KMS-11 (cell line): Measurements from ENCODE around the gene SLC37A1.

Source experiments
- H2AFZ ChIP-seq: fragments of 200-600 bp; sonication (generic); 2 replicates; pipeline ENCODE4 v1.6.1; 2016; ENCODE audit warnings: antibody characterized with exemption, mixed run types, low read depth
- H3K27ac ChIP-seq: fragments of 200-600 bp; sonication (generic); 2 replicates; pipeline ENCODE4 v1.6.1; 2016; ENCODE audit warnings: mild to moderate bottlenecking, mixed run types
- H3K27me3 ChIP-seq: fragments of 200-600 bp; sonication (generic); 2 replicates; pipeline ENCODE4 v1.6.1; 2017; ENCODE audit warnings: mild to moderate bottlenecking, low read depth, mixed run types, moderate library complexity; ENCODE audit not compliant: insufficient read depth
- H3K36me3 ChIP-seq: fragments of 200-600 bp; sonication (generic); 2 replicates; pipeline ENCODE4 v1.6.1; 2017; ENCODE audit warnings: mild to moderate bottlenecking, mixed run types; ENCODE audit not compliant: insufficient read depth
- H3K4me1 ChIP-seq: fragments of 200-600 bp; sonication (generic); 2 replicates; pipeline ENCODE4 v1.6.1; 2016; ENCODE audit warnings: mild to moderate bottlenecking, low read depth, mixed run types; ENCODE audit not compliant: poor library complexity, severe bottlenecking
- H3K4me2 ChIP-seq: fragments of 200-600 bp; sonication (generic); 2 replicates; pipeline ENCODE4 v1.7.0; 2016; ENCODE audit warnings: mild to moderate bottlenecking, mixed run types
- H3K4me3 ChIP-seq: fragments of 200-600 bp; sonication (generic); IDR thresholded peaks from 2 replicates; pipeline ENCODE4 v1.6.1; 2017; ENCODE audit warnings: low read depth, low read length, mixed read lengths; ENCODE audit not compliant: insufficient read depth
- H3K79me2 ChIP-seq: fragments of 200-600 bp; sonication (generic); 2 replicates; pipeline ENCODE4 v1.6.1; 2016; ENCODE audit warnings: low read depth, mixed run types; ENCODE audit not compliant: insufficient read depth
- H3K9ac ChIP-seq: fragments of 200-600 bp; sonication (generic); 2 replicates; pipeline ENCODE4 v1.6.1; 2016; ENCODE audit warnings: mild to moderate bottlenecking, mixed run types
- H4K20me1 ChIP-seq: fragments of 200-600 bp; sonication (generic); 2 replicates; pipeline ENCODE4 v1.6.1; 2016; ENCODE audit warnings: mild to moderate bottlenecking, mixed run types; ENCODE audit not compliant: insufficient read depth
- TF ChIP-seq, protein P1 (sequence below): fragments of 200-600 bp; sonication (generic); conservative IDR thresholded peaks from 2 replicates; pipeline ENCODE4 v1.6.1; 2017; ENCODE audit warnings: low read depth, mild to moderate bottlenecking, antibody characterized with exemption, low read length, moderate library complexity, mixed read lengths

Gene SLC37A1

DNA sequence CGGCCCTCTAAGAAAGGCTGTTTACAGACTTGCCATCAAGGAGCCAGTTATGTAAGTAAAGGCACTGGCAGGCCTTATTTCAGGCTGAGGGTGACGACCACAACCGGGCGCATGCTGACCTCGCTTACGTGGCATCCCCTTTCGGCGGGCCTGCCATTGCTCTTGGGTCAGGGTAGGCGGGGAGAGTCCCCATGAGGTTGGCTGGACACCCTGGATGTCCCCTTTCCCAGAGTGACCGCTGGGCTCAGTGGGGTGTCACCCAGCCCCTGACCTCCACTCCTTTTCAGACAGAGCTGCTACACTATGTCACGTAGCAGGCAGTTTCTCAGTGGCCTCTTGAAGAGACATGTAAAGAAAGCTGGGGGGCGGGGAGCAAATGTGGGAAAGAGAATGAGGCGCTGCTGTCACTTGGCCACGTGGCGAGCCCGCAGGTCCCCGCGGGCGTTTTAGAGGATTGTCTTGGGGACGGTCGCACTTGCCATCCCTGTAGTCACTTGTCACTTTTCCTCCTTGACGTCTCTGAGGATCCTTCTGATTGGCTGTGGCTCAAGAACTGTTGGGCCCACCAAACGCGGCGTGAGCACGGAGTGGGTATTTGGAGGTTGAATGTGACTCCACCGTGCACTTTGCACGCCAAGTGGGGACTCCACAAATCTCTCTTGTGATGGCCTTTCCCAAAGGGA lies 42.2 kb downstream of the SLC37A1 start:
- no peak overlapping the region for H3K4me2 ChIP-seq
- no peaks in the 10 kb centered on the region for H3K27me3 ChIP-seq
- no peaks in the 10 kb centered on the region for H4K20me1 ChIP-seq
- no peaks in the 10 kb centered on the region for H3K79me2 ChIP-seq
- no peaks in the 10 kb centered on the region for H3K36me3 ChIP-seq
- TF ChIP-seq, protein P1, sequence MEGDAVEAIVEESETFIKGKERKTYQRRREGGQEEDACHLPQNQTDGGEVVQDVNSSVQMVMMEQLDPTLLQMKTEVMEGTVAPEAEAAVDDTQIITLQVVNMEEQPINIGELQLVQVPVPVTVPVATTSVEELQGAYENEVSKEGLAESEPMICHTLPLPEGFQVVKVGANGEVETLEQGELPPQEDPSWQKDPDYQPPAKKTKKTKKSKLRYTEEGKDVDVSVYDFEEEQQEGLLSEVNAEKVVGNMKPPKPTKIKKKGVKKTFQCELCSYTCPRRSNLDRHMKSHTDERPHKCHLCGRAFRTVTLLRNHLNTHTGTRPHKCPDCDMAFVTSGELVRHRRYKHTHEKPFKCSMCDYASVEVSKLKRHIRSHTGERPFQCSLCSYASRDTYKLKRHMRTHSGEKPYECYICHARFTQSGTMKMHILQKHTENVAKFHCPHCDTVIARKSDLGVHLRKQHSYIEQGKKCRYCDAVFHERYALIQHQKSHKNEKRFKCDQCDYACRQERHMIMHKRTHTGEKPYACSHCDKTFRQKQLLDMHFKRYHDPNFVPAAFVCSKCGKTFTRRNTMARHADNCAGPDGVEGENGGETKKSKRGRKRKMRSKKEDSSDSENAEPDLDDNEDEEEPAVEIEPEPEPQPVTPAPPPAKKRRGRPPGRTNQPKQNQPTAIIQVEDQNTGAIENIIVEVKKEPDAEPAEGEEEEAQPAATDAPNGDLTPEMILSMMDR = no peak
- no peak overlapping the region for H3K9ac ChIP-seq
- no peak overlapping the region for H3K4me3 ChIP-seq
- no peaks in the 10 kb centered on the region for H3K4me1 ChIP-seq
- no peak overlapping the region for H3K27ac ChIP-seq
- no peak overlapping the region for H2AFZ ChIP-seq

DNA sequence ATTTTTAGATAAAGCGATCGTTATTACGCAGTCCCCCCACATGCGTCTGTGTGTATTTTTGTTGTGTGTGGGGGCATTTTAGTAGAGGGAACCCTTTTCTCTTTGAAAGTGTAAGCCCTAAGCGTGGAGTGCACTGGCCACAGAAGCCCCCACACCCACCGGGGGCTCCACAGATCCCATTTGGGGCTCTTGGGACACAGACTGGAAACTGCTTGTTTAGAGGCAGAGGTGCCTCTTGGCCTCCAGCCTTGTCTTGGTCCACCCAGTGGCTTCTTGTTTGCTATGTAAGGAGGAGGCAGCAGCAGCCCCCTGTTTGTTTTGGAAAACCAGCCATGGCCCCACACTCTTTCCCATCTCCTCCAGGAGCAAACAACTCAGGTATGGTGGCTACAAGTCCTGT lies 42.8 kb downstream of the SLC37A1 start:
- H2AFZ ChIP-seq = no peak overlapping the region
- H3K36me3 ChIP-seq = no peaks in the 10 kb centered on the region
- H3K4me1 ChIP-seq = no peaks in the 10 kb centered on the region
- H3K9ac ChIP-seq = no peak overlapping the region
- no peaks in the 10 kb centered on the region for H4K20me1 ChIP-seq
- no peak overlapping the region for H3K4me2 ChIP-seq
- H3K79me2 ChIP-seq = no peaks in the 10 kb centered on the region
- no peak overlapping the region for H3K27ac ChIP-seq
- no peak overlapping the region for H3K4me3 ChIP-seq
- TF ChIP-seq, protein P1 = no peak
- H3K27me3 ChIP-seq = no peaks in the 10 kb centered on the region

DNA sequence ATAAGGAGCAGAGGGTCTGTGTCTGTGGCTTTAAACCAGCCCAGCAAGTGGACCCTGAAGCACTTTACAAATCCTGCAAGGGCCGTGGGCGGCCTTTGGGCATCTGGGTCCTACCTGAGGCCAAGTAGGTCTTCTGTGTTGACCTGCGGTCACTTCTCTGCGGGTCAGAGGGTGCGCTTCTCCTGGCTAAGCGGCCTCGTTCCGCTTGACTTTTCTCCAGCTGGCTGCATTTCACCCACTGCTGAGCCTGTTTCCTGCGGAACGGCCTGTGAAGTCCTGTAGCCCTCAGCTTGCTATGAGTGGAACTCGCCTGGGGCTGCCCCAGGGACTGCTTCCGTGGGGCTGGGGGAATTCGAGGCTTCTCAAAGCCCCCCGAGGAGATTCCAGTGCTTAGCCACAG lies 43.3 kb downstream of the SLC37A1 start:
- no peak overlapping the region for H3K9ac ChIP-seq
- no peaks in the 10 kb centered on the region for H3K36me3 ChIP-seq
- H3K4me2 ChIP-seq = no peak overlapping the region
- H3K79me2 ChIP-seq = no peaks in the 10 kb centered on the region
- no peaks in the 10 kb centered on the region for H4K20me1 ChIP-seq
- no peaks in the 10 kb centered on the region for H3K4me1 ChIP-seq
- TF ChIP-seq, protein P1 = no peak
- H3K27me3 ChIP-seq = no peaks in the 10 kb centered on the region
- H2AFZ ChIP-seq = no peak overlapping the region
- H3K27ac ChIP-seq = no peak overlapping the region
- H3K4me3 ChIP-seq = no peak overlapping the region

DNA sequence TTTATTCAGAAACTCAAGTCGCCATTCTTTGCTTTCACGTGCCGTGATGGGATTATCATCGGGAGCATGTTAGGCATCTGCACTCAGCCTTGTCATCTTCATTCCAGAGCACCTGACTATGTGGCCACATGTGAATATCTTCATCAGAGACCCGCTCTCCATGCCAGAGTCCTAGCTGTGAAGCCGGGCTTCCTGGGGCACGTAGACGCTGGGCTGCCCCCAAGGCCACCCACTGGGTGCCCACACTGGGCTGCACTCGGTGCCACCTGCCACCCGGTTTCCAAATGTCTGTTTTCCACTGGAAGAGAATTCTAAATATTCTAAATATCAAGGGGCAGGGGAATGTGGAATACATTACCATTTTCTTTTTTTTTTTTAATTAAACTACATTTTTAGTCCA lies 43.8 kb downstream of the SLC37A1 start:
- Histone ChIP-seq H3K27ac (no peak overlapping the region), H3K9ac (no peak overlapping the region), H4K20me1 (no peaks in the 10 kb centered on the region), H3K27me3 (no peaks in the 10 kb centered on the region), H2AFZ (no peak overlapping the region), H3K4me2 (no peak overlapping the region), H3K4me1 (no peaks in the 10 kb centered on the region), H3K4me3 (no peak overlapping the region), H3K79me2 (no peaks in the 10 kb centered on the region), H3K36me3 (no peaks in the 10 kb centered on the region)
- TF ChIP-seq, protein P1 = no peak
